ENCODE data around the gene NAPSA.
A peak's percentile ranks its signal among the peaks of the same experiment; 100 is the strongest.
"Not testable (repeated sequence)": the region's sequence is repeated elsewhere in the genome, so short reads cannot be mapped to it uniquely, and the experiment has no call there.

The NAPSA gene

GRCh38 chr19:50329926-50330294 lies 35.5 kb downstream of the NAPSA start:
- DNase-seq = not testable (repeated sequence)

DNA sequence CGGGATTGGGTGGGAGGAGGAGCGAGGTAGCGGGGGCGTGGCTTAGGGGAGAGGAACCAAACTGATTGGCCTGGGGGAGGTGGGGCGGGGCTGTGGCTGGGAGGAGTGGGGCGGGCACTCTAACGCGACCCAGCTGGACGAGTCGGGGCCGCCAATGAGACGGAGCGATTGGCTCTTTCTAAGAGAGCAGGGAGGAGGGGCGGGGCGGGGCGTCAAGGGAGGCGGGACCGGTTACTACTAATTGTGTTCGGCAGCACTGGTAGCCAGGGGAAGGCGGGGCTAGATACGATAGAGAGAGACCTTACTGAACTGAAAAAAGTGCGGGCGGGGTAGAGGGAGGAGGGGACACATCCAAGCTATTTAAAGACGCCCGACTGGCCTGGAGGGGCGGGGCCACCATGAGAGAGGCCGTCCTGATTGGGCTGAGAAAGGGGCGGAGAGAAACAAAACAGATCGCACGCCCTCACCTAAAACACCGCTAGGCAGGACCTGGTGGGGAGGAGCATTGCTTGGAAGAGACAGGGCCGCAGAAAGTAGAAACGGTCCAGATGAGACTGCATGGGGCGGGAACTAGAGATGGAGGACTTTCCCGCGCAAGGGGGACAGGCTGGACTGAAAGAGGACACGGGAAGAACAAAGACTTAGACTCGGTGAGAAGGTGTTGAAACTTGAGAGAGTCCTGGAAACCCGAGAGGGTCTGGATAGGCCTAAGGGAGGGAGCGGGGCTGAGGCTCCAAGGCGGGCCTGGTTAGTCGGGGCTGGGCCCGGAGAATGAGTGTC lies 36.1 kb downstream of the NAPSA start, which contains the start of gene KCNC3:
TSS of gene KCNC3 (minus strand) at position 232 of the 780 bp plus-strand sequence. CDS start 295 bp downstream, outside the sequence.
- peak; percentile 99 for DNase-seq

DNA sequence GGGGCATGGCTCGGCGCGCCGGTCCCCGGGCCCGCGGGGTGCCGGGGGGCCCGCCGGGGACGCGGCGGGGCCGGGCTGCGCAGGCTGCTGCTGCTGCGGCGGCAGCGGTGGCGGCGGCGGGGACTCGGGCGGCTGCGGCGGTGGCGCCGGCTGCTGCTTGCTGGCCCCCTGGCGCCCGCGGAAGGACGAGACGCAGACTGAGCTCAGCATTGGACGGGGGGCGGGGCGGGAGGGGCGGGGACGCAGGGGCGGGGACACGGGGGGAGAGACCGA lies 36.6 kb downstream of the NAPSA start:
- no peak for DNase-seq

- DNase-seq = peak; percentile 78
Observed at GRCh38 chr19:50328224-50328872, 37.1 kb downstream of the NAPSA start.

DNA sequence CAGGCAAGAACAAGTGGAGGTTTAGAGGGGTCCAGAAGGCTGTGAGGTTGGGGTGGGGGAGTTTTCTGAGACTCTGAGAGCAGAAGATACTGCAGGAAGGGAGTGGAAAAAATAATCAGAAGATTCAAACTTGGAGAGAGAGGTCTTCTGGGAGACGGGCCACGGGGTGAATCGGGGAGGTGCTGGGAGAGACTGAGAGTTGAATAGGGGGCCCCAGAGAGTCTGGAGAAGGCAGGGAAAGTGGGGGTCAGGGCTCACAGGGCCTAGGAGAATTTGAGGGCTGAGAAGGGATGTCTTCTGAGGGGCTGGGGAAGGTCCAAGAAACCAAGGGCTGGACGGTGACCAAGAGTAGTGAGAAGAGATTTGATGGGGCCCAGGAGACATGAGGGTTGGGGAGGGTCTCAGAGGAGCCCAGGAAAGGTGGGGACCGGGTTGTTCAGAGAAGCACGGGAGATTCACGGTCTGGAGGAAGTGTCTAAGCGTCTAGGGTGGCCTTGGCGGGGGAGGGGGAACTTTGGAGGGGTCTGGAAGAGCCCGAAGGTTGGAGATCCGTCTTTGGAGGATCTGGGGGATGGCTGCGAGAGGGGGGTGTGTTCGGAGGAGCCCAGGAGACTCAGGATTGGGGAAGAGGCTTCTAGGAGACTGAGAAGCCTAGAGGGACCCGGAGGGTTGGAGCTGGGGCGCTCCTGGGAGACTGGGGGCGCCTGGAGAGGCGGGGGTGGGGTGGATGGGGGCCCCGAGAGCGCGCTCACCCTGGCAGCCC lies 37.8 kb downstream of the NAPSA start:
- no peak for DNase-seq

GRCh38 chr19:50327013-50327412 lies 38.4 kb downstream of the NAPSA start:
- DNase-seq = no peak

DNA sequence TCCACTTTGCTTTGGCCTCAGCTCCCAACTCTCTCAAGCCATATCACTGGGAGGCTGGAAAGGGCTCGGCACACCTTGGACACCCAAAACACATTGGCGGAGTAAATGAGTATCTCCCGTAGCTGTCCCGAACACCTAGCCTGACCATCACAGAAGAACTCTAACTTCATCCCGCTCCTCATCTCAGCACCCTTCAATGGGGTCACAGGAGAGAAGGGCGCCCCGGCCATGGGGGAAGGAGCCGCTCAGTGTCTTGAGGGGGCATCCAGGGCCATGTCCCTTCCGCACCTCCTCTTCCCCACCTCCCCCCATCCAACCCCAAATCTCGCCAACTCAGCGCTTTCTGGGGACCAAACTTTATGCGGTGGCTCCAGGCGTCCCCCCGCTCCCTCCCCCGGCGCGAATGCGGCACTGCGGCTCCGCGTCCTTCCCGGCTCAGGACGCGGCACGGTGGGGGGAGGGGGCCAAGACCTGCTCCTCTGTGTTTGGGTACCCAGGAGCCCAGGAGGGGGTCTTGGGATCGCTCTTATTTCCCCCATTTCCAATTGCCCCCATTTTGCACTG lies 39.3 kb downstream of the NAPSA start:
- peak; percentile 46 for DNase-seq

GRCh38 chr19:50325310-50326100 lies 39.9 kb downstream of the NAPSA start:
- DNase-seq = peak; percentile 93

GRCh38 chr19:50324331-50324730 lies 41.1 kb downstream of the NAPSA start:
- DNase-seq = no peak

GRCh38 chr19:50323782-50324133 lies 41.7 kb downstream of the NAPSA start:
- no peak for DNase-seq

DNA sequence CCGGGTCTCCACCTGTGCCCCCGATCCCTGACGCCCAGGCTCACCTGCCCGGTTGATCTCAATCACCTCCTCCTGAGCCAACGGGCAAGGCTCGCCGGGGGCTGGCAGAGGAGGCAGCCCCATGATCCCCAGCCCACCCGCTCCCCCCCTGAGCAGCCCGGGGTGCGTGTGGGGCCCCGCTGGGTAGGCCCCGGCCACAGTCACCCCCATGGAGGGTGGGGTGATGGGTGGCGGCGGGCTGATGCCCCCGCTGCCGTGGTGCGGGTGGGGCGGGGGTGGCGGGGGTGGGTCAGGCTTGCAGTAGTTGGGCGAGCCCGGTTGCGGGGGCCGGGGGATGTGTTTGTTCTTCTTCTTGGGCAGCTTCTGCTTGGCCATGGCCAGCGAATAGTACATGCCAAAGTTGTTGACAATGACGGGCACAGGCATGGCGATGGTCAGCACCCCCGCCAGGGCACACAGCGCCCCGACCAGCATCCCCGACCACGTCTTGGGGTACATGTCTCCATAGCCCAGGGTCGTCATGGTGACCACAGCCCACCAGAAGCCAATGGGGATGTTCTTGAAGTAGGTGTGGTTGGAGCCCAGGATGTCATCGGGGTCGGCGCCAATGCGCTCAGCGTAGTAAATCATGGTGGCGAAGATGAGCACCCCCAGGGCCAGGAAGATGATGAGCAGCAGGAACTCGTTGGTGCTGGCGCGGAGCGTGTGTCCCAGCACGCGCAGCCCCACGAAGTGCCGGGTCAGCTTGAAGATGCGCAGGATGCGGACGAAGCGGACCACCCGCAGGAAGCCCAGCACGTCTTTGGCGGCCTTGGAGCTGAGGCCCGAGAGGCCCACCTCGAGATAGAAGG lies 42.3 kb downstream of the NAPSA start:
- DNase-seq = no peak

- DNase-seq = no peak
Observed at GRCh38 chr19:50322234-50322633, 43.2 kb downstream of the NAPSA start.

DNA sequence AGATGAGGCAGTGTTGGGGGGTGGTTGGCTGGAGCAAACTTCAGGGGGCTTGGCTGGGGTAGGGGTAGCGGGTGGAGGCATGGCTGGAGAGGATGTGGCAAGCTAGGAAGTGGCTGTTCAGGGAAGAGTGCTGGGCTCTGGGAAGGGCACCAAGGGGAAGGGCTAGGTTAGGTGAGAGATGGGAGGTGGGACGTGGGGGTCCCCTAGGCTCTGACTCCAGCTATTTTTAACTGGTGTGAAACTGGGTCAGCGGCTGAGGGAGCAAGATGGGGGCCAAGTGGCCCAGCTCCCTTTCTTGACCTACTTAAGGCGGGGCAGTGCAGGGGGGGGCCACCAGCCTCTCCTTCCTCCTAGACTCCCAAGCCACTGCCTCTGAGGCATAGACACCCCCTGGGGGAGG lies 43.6 kb downstream of the NAPSA start:
- DNase-seq = no peak

GRCh38 chr19:50320596-50320995 lies 44.8 kb downstream of the NAPSA start:
- DNase-seq = no peak

- no peak for DNase-seq
Observed at GRCh38 chr19:50320051-50320450, 45.4 kb downstream of the NAPSA start.

DNA sequence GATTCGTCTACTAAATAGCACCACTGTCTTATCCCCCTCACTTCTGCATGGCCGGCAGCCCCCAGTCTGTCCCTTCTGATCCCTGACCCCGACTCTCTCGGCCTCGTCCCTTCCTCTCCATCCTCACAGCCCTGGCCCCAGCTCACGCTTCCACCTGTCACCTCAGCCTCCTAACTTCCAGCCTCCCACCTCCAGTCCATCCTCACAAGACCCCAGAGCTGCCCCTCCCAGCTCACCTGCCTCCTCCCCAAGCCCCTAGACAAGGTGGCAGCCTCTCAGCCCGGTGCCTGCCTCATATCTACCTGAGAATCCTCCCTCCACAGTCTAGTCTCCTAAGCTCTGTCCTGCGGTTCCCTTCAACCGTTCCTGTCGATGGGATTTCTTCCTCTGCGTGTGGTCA lies 46.3 kb downstream of the NAPSA start:
- DNase-seq = no peak

GRCh38 chr19:50318438-50318837 lies 47.0 kb downstream of the NAPSA start:
- DNase-seq = no peak

- DNase-seq = no peak
Observed at GRCh38 chr19:50317115-50317514, 48.3 kb downstream of the NAPSA start.

DNA sequence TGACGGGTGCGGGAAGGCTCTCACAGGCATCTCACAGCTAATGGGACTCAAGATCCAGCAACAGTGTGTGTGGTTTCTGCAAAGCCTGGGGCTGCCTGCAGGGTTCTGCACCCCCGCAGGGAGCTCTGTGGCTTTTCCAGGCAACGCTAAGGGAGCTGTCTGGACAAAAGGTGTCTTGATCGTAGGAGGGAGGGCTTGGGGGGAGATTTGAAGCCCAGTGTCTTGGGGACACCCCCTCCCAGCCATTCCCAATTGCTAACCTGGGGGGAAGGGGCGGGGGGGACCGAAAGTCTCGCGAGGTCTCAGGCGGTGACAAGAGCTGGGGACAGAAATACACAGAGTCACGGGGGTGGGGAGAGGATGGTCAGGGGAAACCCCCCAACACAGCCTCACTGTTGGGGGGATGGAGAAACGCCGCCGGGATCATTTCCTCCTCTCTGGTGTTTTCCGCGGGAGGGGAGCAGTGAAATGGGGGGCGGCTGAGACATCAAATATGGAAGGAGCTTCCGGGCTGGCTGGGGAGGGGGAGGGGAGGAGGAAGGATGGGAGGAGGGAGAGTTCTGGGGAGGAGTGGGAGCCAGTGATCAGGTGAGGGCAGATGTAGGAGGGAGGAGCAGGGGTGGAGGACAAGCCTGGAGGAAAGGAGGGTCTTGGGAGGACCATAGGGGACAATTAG lies 49.5 kb downstream of the NAPSA start:
- DNase-seq = peak; percentile 77

DNA sequence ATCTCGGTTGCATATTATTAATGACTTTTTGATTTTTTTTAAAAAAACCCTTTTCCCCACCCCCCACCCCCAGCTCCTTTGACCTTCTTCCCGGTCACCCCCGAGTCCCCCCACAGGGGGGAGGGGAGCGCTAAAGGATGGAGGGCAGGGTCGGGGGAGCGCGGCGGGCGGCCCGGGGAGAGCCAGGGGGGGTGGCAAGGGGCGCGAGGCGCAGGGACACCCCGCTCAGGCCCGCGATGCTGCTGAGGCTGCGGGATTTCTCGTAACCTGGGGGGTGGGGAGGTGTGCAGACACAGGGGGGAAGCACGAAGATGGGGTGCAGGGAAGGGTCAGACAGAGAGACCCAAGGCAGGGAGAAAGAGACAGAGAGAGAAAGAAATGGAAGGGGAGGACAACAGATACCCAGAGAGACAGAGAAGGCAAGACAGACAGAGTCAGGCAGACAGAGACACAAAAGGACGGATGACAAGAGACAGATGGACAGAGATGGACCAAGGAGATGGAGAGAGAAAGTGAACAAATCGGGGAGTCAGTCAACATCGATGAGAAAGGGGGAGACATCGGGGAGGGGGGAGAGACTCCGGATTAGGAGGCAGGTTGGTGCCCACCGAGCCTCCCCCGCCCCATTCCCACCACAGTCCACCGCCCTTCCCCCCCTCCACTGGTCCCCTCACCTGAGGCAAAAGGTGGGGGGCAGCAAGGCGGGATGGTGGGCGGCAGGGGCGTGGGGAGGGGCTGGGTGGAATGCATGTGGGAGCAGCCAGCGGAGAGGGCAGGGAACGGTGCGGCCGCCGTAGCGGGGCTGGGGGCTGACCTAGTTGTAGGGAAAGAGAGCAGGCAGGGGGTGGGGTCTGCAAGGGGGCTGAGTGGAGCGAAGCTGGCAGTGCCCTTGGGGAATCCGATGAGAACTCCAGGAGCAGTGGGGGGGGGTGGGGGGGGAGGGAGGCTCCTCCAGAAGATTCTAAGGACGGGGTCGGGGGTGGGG lies 50.4 kb downstream of the NAPSA start:
- peak; percentile 32 for DNase-seq

Measured in DMS53 (cell line).